ENCODE data around the gene ZDHHC9. TPM values are rescaled to one million over a fixed set of nuclear protein-coding genes. Genes with fewer than 3 reads are reported as not detected.

Gene ZDHHC9
- polyA plus RNA-seq, 1 donor = 67.4 TPM

Other genes starting within 250 kb of the ZDHHC9 start
- gene APLN, start 188.9 kb downstream of the ZDHHC9 start, polyA plus RNA-seq = 2.5 TPM
- 353 TPM for gene XPNPEP2, start 104.9 kb downstream of the ZDHHC9 start, polyA plus RNA-seq
- gene SASH3, start 63.9 kb downstream of the ZDHHC9 start, polyA plus RNA-seq = 11.4 TPM
- gene UTP14A, start 62.3 kb upstream of the ZDHHC9 start, polyA plus RNA-seq = 20.3 TPM
- gene BCORL1, start 138.7 kb upstream of the ZDHHC9 start, polyA plus RNA-seq = 18.2 TPM